ENCODE results near the gene CRTAC1.
A peak's percentile ranks its signal among the peaks of the same experiment; 100 is the strongest.

The CRTAC1 gene

DNA sequence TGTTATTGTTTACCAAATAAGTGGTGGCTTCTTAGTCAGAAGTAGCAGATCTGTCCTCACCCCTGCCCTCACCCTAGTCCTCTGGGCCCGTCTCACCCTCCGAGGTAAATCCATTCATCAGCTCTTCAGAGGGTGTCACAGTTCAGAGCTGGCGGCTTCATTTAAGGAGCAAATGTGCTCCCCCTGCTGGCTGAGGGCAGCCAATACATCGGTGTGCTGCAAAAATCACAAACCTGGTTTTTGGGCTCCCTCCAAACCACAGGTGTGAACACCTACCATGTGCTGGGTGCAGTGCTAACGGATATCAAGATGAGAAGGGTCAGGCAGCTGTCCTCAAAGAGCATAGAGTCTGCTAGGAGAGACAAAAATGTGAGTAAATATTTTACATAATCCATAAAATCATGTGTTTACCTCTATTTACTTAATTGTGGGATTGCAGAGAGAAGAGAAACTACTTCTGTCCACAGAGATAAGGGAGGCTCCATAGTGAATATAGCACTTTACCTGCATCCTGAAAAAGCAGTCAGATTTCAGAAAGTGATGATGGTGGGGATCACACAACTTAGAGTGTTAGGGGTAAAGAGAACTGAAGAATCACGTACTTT is 15.5 kb upstream of the CRTAC1 start:
- H3K4me3 ChIP-seq (ENCODE audit: low read depth, low read length), result no peak overlapping the region
- TF ChIP-seq CTCF (IDR thresholded peaks at IDR 0.05; ENCODE audit: low read depth, low read length, missing control alignments), result peak; percentile 94
- in situ Hi-C loops (cut with HindIII; ENCODE audit: low sequenced_read_pairs), result no loop called here
- DNase-seq (ENCODE audit: low read depth), result peak; percentile 18

GRCh38 chr10:98041352-98042043 is 11.1 kb upstream of the CRTAC1 start:
- DNase-seq (ENCODE audit: low read depth), result peak; percentile 20
- TF ChIP-seq CTCF (IDR thresholded peaks at IDR 0.05; ENCODE audit: low read depth, low read length, missing control alignments), result peak; percentile 70
- in situ Hi-C loops (cut with HindIII; ENCODE audit: low sequenced_read_pairs), result no loop called here
- no peak overlapping the region for H3K4me3 ChIP-seq (ENCODE audit: low read depth, low read length)

DNA sequence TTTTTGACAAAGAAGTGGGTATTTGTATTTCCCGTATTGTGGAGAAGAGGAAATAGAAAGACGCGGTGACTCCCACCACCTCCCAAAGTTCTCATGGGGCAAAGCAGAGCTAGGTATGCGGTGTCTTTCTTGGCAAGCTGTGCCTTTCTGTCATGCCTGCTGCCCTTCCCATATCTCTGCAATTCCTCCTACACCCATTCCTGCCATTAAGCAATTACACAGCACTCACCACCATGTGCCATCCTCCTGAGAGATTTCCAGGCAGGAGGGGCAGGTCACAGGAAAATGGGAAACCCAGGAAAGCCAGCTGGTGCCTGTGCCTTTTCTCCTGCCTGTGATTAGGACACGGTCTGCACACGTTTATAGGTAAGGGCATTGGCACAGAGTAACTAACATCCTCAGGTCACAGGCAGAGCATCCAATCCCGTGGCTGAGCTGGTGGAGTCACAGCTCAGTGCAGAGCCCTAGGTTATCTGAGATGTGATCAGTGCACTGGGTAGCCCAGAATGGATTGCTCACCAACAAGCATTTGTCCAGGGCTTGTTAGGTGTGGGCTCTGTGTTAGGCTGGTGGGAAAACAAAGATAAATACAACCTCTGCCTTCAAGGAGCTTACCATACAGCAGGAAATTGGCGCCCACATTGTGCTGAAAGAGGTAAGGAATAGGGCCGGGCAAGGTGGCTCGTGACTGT is 9.4 kb upstream of the CRTAC1 start:
- TF ChIP-seq CTCF (IDR thresholded peaks at IDR 0.05; ENCODE audit: low read depth, low read length, missing control alignments), result no peak
- H3K4me3 ChIP-seq (ENCODE audit: low read depth, low read length), result no peak overlapping the region
- no peak for DNase-seq (ENCODE audit: low read depth)
- in situ Hi-C loops (cut with HindIII; ENCODE audit: low sequenced_read_pairs), result no loop called here

GRCh38 chr10:98038288-98038687 is 7.9 kb upstream of the CRTAC1 start:
- TF ChIP-seq CTCF (IDR thresholded peaks at IDR 0.05; ENCODE audit: low read depth, low read length, missing control alignments), result no peak
- in situ Hi-C loops (cut with HindIII; ENCODE audit: low sequenced_read_pairs), result no loop called here
- no peak for DNase-seq (ENCODE audit: low read depth)
- no peak overlapping the region for H3K4me3 ChIP-seq (ENCODE audit: low read depth, low read length)

DNA sequence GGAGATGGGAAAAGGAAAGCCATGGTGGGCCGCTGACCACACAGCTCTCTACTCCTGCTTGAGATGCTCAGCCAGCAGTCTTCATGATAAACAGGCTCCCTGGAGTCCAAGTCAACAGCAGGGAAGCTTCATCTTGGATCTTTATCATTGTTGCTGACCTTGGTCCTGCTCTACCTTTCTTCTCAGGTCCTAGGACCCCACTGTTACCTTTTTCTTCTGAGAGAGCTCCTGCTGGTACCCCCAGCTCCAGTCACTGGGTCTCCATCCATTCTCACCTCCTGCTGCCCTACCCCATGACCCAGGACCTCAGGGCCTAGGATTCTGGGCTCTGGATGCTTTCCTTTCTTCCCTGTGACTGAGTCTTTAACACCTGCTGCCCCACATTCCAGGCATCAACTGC is 5.2 kb upstream of the CRTAC1 start:
- TF ChIP-seq CTCF (IDR thresholded peaks at IDR 0.05; ENCODE audit: low read depth, low read length, missing control alignments), result no peak
- in situ Hi-C loops (cut with HindIII; ENCODE audit: low sequenced_read_pairs), result no loop called here
- no peak for DNase-seq (ENCODE audit: low read depth)
- no peak overlapping the region for H3K4me3 ChIP-seq (ENCODE audit: low read depth, low read length)

- DNase-seq (ENCODE audit: low read depth), result no peak
- no peak overlapping the region for H3K4me3 ChIP-seq (ENCODE audit: low read depth, low read length)
- TF ChIP-seq CTCF (IDR thresholded peaks at IDR 0.05; ENCODE audit: low read depth, low read length, missing control alignments), result no peak
- in situ Hi-C loops (cut with HindIII; ENCODE audit: low sequenced_read_pairs), result no loop called here
These were observed 3.1 kb upstream of the CRTAC1 start for GRCh38 chr10:98033515-98033914.
